Lung (tissue), 12 donors: ENCODE data around the gene PGLYRP4. TPM values are rescaled to one million over a fixed set of nuclear protein-coding genes. Genes with fewer than 3 reads are reported as not detected.
"Not testable (repeated sequence)": the region's sequence is repeated elsewhere in the genome, so short reads cannot be mapped to it uniquely, and the experiment has no call there.

ENCODE experiments used
- ATAC-seq: fragments of 200-7000 bp; cut with Tn5 transposase; one replicate; pipeline ENCODE4 v1.9.1; 2020; ENCODE audit warnings: moderate number of reproducible peaks; ENCODE audit not compliant: insufficient read depth, low FRiP score
- DNase-seq, 3 donors: peaks; one replicate each; pipeline ENCODE4 v3.0.0-alpha.2; 2013 to 2017
- H3K27ac ChIP-seq, 2 donors: one replicate each; pipeline ENCODE4 v1.5.1; 2013; ENCODE audit warnings: mild to moderate bottlenecking in 2 of 2, moderate library complexity in 2 of 2, control low read depth in 1 of 2, inconsistent platforms in 1 of 2, low read depth in 1 of 2, low read length in 1 of 2
- H3K27me3 ChIP-seq, 3 donors: one replicate each; pipeline ENCODE4 v1.5.1; 2013; ENCODE audit warnings: low read length in 2 of 3; ENCODE audit not compliant: control insufficient read depth in 3 of 3, insufficient read depth in 3 of 3
- H3K36me3 ChIP-seq, 4 donors: one replicate each; pipeline ENCODE4 v1.5.1; 2013; ENCODE audit warnings: low read length in 4 of 4, mild to moderate bottlenecking in 1 of 4, moderate library complexity in 1 of 4; ENCODE audit not compliant: control insufficient read depth in 4 of 4, insufficient read depth in 4 of 4
- H3K4me1 ChIP-seq, 5 donors: one replicate each; pipeline ENCODE4 v1.5.1; 2013; ENCODE audit warnings: low read length in 5 of 5, mild to moderate bottlenecking in 2 of 5, moderate library complexity in 1 of 5; ENCODE audit not compliant: control insufficient read depth in 5 of 5, insufficient read depth in 5 of 5
- H3K4me3 ChIP-seq: one replicate; pipeline ENCODE4 v1.5.1; 2013; ENCODE audit warnings: mild to moderate bottlenecking, control low read depth, moderate library complexity
- H3K9ac ChIP-seq, 2 donors: one replicate each; pipeline ENCODE4 v1.5.1; 2013; ENCODE audit warnings: low read length in 2 of 2, control low read depth in 1 of 2; ENCODE audit not compliant: insufficient read depth in 1 of 2
- H3K9me3 ChIP-seq, 4 donors: one replicate each; pipeline ENCODE4 v1.5.1; 2013; ENCODE audit warnings: low read length in 3 of 4, mild to moderate bottlenecking in 1 of 4, moderate library complexity in 1 of 4; ENCODE audit not compliant: control insufficient read depth in 4 of 4, insufficient read depth in 3 of 4
- CTCF ChIP-seq: IDR thresholded peaks from 2 replicates; pipeline ENCODE4 v1.5.1; 2012; ENCODE audit warnings: mild to moderate bottlenecking; ENCODE audit errors: control extremely low read depth, extremely low read depth
- WGBS, 2 donors: extraction: QIAGEN DNeasy Blood & Tissue Kit; methylation state at CpG; one replicate each; pipeline ENCODE4 v1.1.7; 2013; 5-methylcytosine and 5-hydroxymethylcytosine counted together
- polyA plus RNA-seq, 2 donors: library from polyadenylated mRNA; stranded (reverse); fragments of 200-250 nt; gene quantifications; one replicate each; pipeline ENCODE4 v1.2.1, GENCODE V29; 2013
- total RNA-seq, 2 donors: library from RNA; depleted of rRNA in 1 of 2; stranded (reverse); fragments of >200 nt in 1 of 2; gene quantifications; one replicate each; pipeline ENCODE4 v1.2.1, GENCODE V29; 2014 to 2021
- donor health status: control.
- donor health status: control.
- donor health status: Bipolar disorder and iron deficiency.
- donor health status: healthy.
- donor health status: DM: yes; HTN: yes; CAD: no.

PGLYRP4 gene
- total and polyA plus RNA-seq, 4 donors = 0.18 to 3.1 (median 1.0) TPM

DNA sequence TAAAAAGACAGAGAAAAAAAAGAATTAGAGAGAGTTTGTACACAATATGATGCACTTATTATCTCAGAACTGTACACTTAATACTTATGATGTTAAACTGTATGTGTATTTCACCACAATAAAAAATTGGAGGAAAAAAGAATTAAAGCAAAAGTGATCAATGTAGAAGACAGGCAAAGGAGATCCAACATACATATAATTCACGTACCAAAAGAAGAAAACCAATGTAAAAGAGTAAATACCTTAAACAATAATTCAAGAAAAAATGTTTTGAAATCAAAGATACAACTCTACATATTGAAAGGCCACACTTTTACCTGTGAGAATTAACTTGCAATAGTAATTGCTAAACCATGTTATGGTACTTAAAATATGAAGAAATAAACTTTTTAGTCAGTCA, 26.1 kb downstream of the PGLYRP4 start:
- Histone ChIP-seq H3K36me3 (no peaks in the 10 kb centered on the region), H3K9ac (no peak overlapping the region), H3K9me3 (peaks cover 0 to 14% (median 5%) of the 10 kb centered on the region in 4 donors), H3K4me1 (no peaks in the 10 kb centered on the region), H3K27ac (no peak overlapping the region), H3K27me3 (no peaks in the 10 kb centered on the region), H3K4me3 (no peak overlapping the region)
- DNase-seq (no peak), ATAC-seq (no peak)
- WGBS, 2 donors = 0 to 53% methylated on average over 1 of the region's 1 CpG
- no peak for TF ChIP-seq CTCF

- H3K36me3 ChIP-seq, H3K27ac ChIP-seq, ATAC-seq, H3K27me3 ChIP-seq, H3K9me3 ChIP-seq, DNase-seq, H3K4me3 ChIP-seq, H3K4me1 ChIP-seq, H3K9ac ChIP-seq: not testable (repeated sequence)
- WGBS, 2 donors = 91 to 94% methylated on average over 7 of the region's 7 CpGs
Observed at GRCh38 chr1:153318145-153318544, 30.5 kb downstream of the PGLYRP4 start.

DNA sequence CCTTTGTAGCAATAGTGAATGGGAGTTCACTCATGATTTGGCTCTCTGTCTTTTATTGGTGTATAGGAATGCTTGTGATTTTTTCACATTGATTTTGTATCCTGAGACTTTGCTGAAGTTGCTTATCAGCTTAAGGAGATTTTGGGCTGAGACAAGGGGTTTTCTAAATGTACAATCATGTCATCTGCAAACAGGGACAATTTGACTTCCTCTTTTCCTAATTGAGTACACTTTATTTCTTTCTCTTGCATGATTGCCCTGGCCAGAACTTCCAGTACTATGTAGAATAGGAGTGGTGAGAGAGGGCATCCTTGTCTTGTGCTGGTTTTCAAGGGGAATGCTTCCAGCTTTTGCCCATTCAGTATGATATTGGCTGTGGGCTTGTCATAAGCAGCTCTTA, 32.6 kb downstream of the PGLYRP4 start:
- not testable (repeated sequence) for H3K9ac ChIP-seq, H3K27ac ChIP-seq, H3K4me3 ChIP-seq, H3K4me1 ChIP-seq, ATAC-seq, H3K9me3 ChIP-seq, H3K36me3 ChIP-seq, H3K27me3 ChIP-seq, DNase-seq

GRCh38 chr1:153314388-153314787, 34.3 kb downstream of the PGLYRP4 start:
- not testable (repeated sequence) for H3K36me3 ChIP-seq, H3K27ac ChIP-seq, DNase-seq, H3K27me3 ChIP-seq, H3K4me1 ChIP-seq, ATAC-seq, H3K4me3 ChIP-seq, H3K9ac ChIP-seq, H3K9me3 ChIP-seq

GRCh38 chr1:153313288-153313687, 35.4 kb downstream of the PGLYRP4 start:
- DNase-seq = no peak
- no peak overlapping the region for H3K9ac ChIP-seq
- no peak for TF ChIP-seq CTCF
- no peaks in the 10 kb centered on the region for H3K4me1 ChIP-seq
- H3K36me3 ChIP-seq = no peaks in the 10 kb centered on the region
- ATAC-seq = no peak
- H3K4me3 ChIP-seq = no peak overlapping the region
- no peaks in the 10 kb centered on the region for H3K27me3 ChIP-seq
- 94 to 100% methylated on average over 2 of the region's 2 CpGs for WGBS, 2 donors
- H3K27ac ChIP-seq = no peak overlapping the region
- peaks cover 0 to 1% (median 0%) of the 10 kb centered on the region in 4 donors for H3K9me3 ChIP-seq
